Gastrocnemius medialis (tissue), 4 donors: ENCODE measurements around the gene RAB40C. TPM values are rescaled to one million over a fixed set of nuclear protein-coding genes. Genes with fewer than 3 reads are reported as not detected.

ENCODE experiments used
- ATAC-seq, 2 donors: fragments of 150-250 bp; one replicate each; pipeline ENCODE4 v1.9.1; 2016
- DNase-seq, 2 donors: peaks; one replicate each; pipeline ENCODE4 v3.0.0-alpha.2; 2019
- H3K27ac ChIP-seq, 4 donors: fragments of 200-600 bp; sonication (generic); 1 replicate in 1 of 4; 2 replicates in 3 of 4; pipeline ENCODE4 v1.5.1; 2016 to 2018; ENCODE audit warnings: mild to moderate bottlenecking in 2 of 4, moderate library complexity in 1 of 4
- H3K27me3 ChIP-seq, 3 donors: fragments of 200-600 bp; sonication (generic) in 2 of 3; 1 replicate in 1 of 3; 2 replicates in 2 of 3; pipeline versions ENCODE4 v1.5.1 to v1.6.0; 2016 to 2019; ENCODE audit warnings: mild to moderate bottlenecking in 1 of 3, moderate library complexity in 1 of 3
- H3K36me3 ChIP-seq, 2 donors: fragments of 200-600 bp; sonication (generic) in 1 of 2; one replicate each; pipeline ENCODE4 v1.5.1; 2017 to 2018
- H3K4me1 ChIP-seq, 2 donors: fragments of 200-600 bp; sonication (generic) in 1 of 2; one replicate each; pipeline ENCODE4 v1.5.1; 2016 to 2017; ENCODE audit warnings: mild to moderate bottlenecking in 2 of 2
- H3K4me3 ChIP-seq, 4 donors: fragments of 200-600 bp; sonication (generic) in 3 of 4; 1 replicate in 1 of 4; 2 replicates in 3 of 4; pipeline ENCODE4 v1.5.1; 2016 to 2019; ENCODE audit warnings: mild to moderate bottlenecking in 2 of 4
- H3K9me3 ChIP-seq, 3 donors: fragments of 200-600 bp; sonication (generic) in 2 of 3; 1 replicate in 1 of 3; 2 replicates in 2 of 3; pipeline ENCODE4 v1.5.1; 2016 to 2019
- POLR2A ChIP-seq, 2 donors: fragments of 450-650 bp; IDR thresholded peaks; one replicate each; pipeline ENCODE4 v1.6.1; 2017; ENCODE audit warnings: antibody characterized with exemption in 2 of 2, mild to moderate bottlenecking in 2 of 2, moderate library complexity in 2 of 2
- in situ Hi-C, 4 donors: fragments of 200-750 bp; cut with MboI; loops; one replicate each; pipeline versions ENCODE4 v1.15.0 to v1.8.0; 2017; ENCODE audit warnings: low sequenced_read_pairs in 4 of 4
- intact Hi-C: fragments of 100-400 bp; cut with DNase I; formaldehyde crosslinking; loops from one replicate; pipeline ENCODE4 v1.15.1; 2023; ENCODE audit warnings: low total_unique reads
- total RNA-seq, 4 donors: library from RNA; depleted of rRNA; stranded (reverse); fragments of >200 nt; gene quantifications; one replicate each; pipeline versions ENCODE4 v1.1.0 to v1.2.3, GENCODE V29; 2016
- TF ChIP-seq, protein P1 (sequence below), 5 experiments: fragments of 450-650 bp in 3 of 5; fragments of 200-600 bp in 2 of 5; sonication (generic) in 2 of 5; IDR thresholded peaks in 4 of 5; conservative IDR thresholded peaks in 1 of 5; 1 replicate in 4 of 5; 2 replicates in 1 of 5; pipeline ENCODE4 v1.5.1; 2016 to 2019; ENCODE audit warnings: antibody characterized with exemption in 5 of 5, mild to moderate bottlenecking in 3 of 5, moderate library complexity in 3 of 5

Gene RAB40C
- total RNA-seq, 4 donors from 2014 or later = 15.6 to 29.3 (median 21.4) TPM

DNA sequence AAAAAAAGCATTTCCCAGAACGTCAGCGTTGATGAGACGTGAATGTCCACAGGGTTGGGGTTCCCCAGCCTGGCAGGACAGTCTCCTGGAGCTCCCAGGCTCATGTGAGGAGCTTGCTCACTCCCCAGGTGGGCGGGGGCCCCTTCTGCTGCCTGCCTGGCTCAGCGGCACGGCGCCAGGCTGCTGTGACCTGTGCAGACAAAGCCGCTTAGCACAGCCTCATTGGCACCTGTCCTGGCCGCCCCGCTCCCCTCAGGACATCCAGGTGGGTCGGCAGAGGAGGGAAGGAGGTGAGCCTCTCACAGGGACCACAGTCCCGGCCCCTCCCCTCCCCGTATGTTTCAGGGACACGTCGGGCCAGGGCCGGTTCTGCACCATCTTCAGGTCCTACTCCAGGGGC is 28.0 kb downstream of the RAB40C start:
- no peak overlapping the region for H3K27ac ChIP-seq
- no peaks in the 10 kb centered on the region for H3K4me1 ChIP-seq
- no peak for ATAC-seq
- TF ChIP-seq POLR2A (IDR thresholded peaks at IDR 0.05) = no peak
- TF ChIP-seq, protein P1, sequence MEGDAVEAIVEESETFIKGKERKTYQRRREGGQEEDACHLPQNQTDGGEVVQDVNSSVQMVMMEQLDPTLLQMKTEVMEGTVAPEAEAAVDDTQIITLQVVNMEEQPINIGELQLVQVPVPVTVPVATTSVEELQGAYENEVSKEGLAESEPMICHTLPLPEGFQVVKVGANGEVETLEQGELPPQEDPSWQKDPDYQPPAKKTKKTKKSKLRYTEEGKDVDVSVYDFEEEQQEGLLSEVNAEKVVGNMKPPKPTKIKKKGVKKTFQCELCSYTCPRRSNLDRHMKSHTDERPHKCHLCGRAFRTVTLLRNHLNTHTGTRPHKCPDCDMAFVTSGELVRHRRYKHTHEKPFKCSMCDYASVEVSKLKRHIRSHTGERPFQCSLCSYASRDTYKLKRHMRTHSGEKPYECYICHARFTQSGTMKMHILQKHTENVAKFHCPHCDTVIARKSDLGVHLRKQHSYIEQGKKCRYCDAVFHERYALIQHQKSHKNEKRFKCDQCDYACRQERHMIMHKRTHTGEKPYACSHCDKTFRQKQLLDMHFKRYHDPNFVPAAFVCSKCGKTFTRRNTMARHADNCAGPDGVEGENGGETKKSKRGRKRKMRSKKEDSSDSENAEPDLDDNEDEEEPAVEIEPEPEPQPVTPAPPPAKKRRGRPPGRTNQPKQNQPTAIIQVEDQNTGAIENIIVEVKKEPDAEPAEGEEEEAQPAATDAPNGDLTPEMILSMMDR (IDR thresholded peaks at IDR 0.05 in 4 of 5, conservative IDR thresholded peaks at IDR 0.05 in 1 of 5) = no peak
- H3K36me3 ChIP-seq = no peaks in the 10 kb centered on the region
- no peak overlapping the region for H3K4me3 ChIP-seq
- DNase-seq = no peak
- H3K27me3 ChIP-seq = no peaks in the 10 kb centered on the region
- in situ Hi-C loops = no loop called here
- no peaks in the 10 kb centered on the region for H3K9me3 ChIP-seq
- intact Hi-C loops = no loop called here

DNA sequence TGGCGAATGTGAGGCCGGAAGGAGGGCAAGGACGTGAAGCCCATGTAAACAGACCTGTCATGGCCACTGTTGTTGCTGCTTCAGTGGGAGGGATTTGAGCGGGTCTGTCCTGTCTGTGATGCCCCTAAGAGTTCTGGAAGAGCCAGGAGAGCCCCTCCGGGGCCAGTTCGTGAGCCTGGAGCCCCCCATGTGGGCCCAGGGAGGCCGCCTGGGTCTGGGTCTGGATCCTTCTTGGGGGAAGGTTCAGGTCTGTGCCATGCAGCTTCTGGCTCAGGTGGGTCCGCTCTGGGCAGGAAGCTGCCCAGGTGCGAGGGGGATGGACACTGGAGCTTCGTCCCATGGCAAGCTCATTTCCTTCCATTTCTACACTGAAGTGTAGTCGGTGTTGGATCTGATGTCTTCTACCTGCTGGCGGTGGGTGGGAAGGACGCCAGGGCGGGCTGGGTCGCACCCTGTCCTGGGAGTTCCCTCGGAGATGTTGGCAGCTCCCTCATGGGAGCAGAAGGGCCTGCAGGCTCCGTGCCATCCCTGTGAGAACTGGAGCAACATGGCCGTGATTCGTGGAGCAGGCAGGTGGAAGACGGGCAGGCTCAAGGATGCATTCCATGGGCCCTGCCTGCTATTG is 29.7 kb downstream of the RAB40C start:
- intact Hi-C loops (no loop called here), in situ Hi-C loops (no loop called here)
- no peaks in the 10 kb centered on the region for H3K36me3 ChIP-seq
- H3K27me3 ChIP-seq = no peaks in the 10 kb centered on the region
- ATAC-seq = no peak
- H3K4me3 ChIP-seq = no peak overlapping the region
- DNase-seq = no peak
- no peak overlapping the region for H3K27ac ChIP-seq
- TF ChIP-seq, protein P1 (IDR thresholded peaks at IDR 0.05 in 4 of 5, conservative IDR thresholded peaks at IDR 0.05 in 1 of 5) = no peak
- TF ChIP-seq POLR2A (IDR thresholded peaks at IDR 0.05) = no peak
- no peaks in the 10 kb centered on the region for H3K4me1 ChIP-seq
- H3K9me3 ChIP-seq = no peaks in the 10 kb centered on the region

DNA sequence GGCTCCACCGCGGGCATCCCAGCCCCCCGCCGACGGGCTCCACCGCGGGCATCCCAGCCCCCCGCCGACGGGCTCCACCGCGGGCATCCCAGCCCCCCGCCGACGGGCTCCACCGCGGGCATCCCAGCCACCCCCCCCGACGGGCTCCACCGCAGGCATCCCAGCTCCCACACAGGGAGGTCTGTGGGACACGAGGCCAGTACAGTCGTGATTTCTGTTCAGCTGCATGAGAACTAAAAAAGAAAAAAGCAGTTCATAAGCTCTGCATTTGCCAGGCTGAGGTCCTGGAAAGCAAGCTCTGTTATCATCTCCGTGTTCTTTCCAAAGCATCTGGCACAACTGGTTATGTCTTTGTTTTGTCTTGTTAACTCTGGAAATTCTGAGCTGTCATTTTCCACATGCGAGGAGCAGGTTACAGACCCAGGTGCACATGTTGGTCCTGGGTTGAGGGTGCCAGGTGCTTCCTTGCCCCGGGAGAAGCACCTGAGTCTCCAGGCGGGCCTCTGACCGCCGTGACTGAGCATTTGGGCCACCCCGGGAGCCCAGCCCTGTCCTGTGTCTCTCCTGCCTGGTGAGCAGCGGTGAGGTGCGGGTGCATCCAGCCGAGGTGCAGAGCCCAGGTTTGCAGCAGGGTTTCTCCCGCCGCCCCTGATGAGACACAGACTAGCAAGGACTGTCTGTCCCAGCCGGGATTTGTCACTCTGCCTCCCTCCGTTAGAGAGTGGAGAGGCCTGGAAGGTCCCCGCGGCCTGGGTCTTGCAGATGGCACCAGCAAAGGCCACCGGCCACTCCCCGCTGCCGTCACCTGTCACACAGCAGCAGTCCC is 31.0 kb downstream of the RAB40C start:
- Histone ChIP-seq H3K9me3 (no peaks in the 10 kb centered on the region), H3K27ac (no peak overlapping the region), H3K36me3 (peaks cover 0 to 5% of the 10 kb centered on the region in 2 donors), H3K27me3 (no peaks in the 10 kb centered on the region), H3K4me3 (no peak overlapping the region), H3K4me1 (no peaks in the 10 kb centered on the region)
- DNase-seq = no peak
- no peak for ATAC-seq
- TF ChIP-seq, protein P1 (IDR thresholded peaks at IDR 0.05 in 4 of 5, conservative IDR thresholded peaks at IDR 0.05 in 1 of 5) = no peak
- TF ChIP-seq POLR2A (IDR thresholded peaks at IDR 0.05) = no peak
- intact Hi-C loops = no loop called here
- in situ Hi-C loops = no loop called here

DNA sequence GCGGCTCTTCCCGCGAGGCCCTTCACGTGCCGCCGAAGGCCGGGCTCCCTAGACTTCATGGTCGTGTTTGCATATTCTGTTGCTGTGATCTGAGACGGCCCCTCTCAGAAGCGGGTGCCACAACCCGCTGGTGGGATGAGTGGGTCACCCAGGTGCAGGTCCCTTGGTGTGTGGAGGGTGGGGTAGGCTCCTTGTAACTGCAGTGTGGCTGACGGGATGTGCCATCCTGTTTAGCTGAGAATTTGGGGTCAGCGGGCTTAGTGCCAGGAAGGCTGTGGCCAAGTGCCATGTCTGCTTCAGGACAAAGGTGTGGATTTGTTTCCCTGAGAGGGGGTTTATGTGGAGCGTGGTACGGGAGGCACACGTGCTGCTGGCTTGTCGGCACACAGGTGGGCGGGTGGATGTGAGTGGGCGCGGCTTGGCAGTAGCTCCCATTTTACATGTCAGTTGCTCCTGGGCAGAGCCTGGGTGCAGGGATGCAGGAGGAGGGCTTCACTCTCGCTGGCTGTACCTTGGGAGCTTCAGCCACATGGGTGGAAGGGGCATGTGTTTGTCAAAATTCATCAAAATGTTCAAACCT is 31.8 kb downstream of the RAB40C start:
- in situ Hi-C loops = no loop called here
- no peak for DNase-seq
- Histone ChIP-seq H3K27ac (no peak overlapping the region), H3K4me3 (no peak overlapping the region), H3K4me1 (no peaks in the 10 kb centered on the region), H3K27me3 (no peaks in the 10 kb centered on the region), H3K9me3 (no peaks in the 10 kb centered on the region), H3K36me3 (peaks cover 0 to 11% of the 10 kb centered on the region in 2 donors)
- intact Hi-C loops = no loop called here
- TF ChIP-seq POLR2A (IDR thresholded peaks at IDR 0.05) = no peak
- TF ChIP-seq, protein P1 (IDR thresholded peaks at IDR 0.05 in 4 of 5, conservative IDR thresholded peaks at IDR 0.05 in 1 of 5) = no peak
- ATAC-seq = no peak
